Thyroid gland (tissue), 4 donors: ENCODE measurements around the gene RPL36.

Experiments
- CTCF ChIP-seq, 6 experiments: fragments of 200-600 bp in 3 of 6; fragments of 450-650 bp in 3 of 6; sonication (generic) in 3 of 6; IDR thresholded peaks; one replicate each; pipeline ENCODE4 v1.5.1; 2016 to 2019; ENCODE audit warnings: antibody characterized with exemption in 6 of 6, mild to moderate bottlenecking in 2 of 6, inconsistent platforms in 1 of 6, moderate library complexity in 1 of 6
- POLR2A ChIP-seq, 2 donors: fragments of 450-650 bp; IDR thresholded peaks; one replicate each; pipeline ENCODE4 v1.6.1; 2017; ENCODE audit warnings: antibody characterized with exemption in 2 of 2, mild to moderate bottlenecking in 2 of 2, moderate library complexity in 1 of 2

GRCh38 chr19:5683177-5683886 is 6.8 kb upstream of the RPL36 start:
- TF ChIP-seq CTCF (IDR thresholded peaks at IDR 0.05) (no peak), POLR2A (IDR thresholded peaks at IDR 0.05) (no peak)
